Putamen (tissue), 1 donor: Measurements from ENCODE around the gene TMEM209.
A peak's percentile ranks its signal among the peaks of the same experiment; 100 is the strongest.
"Not testable (repeated sequence)": the region's sequence is repeated elsewhere in the genome, so short reads cannot be mapped to it uniquely, and the experiment has no call there.

Experiments used
- DNase-seq: peaks from one replicate; pipeline ENCODE4 v3.0.0-alpha.2; 2016; ENCODE audit warnings: low spot score

Gene TMEM209

GRCh38 chr7:130205084-130205947 is at the start of gene TMEM209:
TSS of gene TMEM209 (minus strand) at chr7:130205406. CDS start at chr7:130205375, 31 bp downstream.
- DNase-seq = peak; percentile 94

GRCh38 chr7:130254555-130254954 is 49.3 kb upstream of the TMEM209 start:
- no peak for DNase-seq

GRCh38 chr7:130249626-130250025 is 44.4 kb upstream of the TMEM209 start:
- DNase-seq = not testable (repeated sequence)

- DNase-seq = not testable (repeated sequence)
These were observed 43.6 kb upstream of the TMEM209 start for GRCh38 chr7:130248842-130249241.

GRCh38 chr7:130246491-130246890 is 41.3 kb upstream of the TMEM209 start:
- DNase-seq = not testable (repeated sequence)

- DNase-seq = not testable (repeated sequence)
These were observed 38.3 kb upstream of the TMEM209 start for GRCh38 chr7:130243486-130243885.

- peak; percentile 50 for DNase-seq
These were observed 37.2 kb upstream of the TMEM209 start for GRCh38 chr7:130242198-130243014.

GRCh38 chr7:130240240-130240639 is 35.0 kb upstream of the TMEM209 start:
- DNase-seq = no peak

GRCh38 chr7:130236361-130236760 is 31.2 kb upstream of the TMEM209 start:
- DNase-seq = not testable (repeated sequence)

GRCh38 chr7:130234078-130234477 is 28.9 kb upstream of the TMEM209 start:
- DNase-seq = no peak

- no peak for DNase-seq
These were observed 27.0 kb upstream of the TMEM209 start for GRCh38 chr7:130232209-130232608.

GRCh38 chr7:130231792-130232191 is 26.6 kb upstream of the TMEM209 start:
- peak; percentile 24 for DNase-seq

- not testable (repeated sequence) for DNase-seq
These were observed 24.8 kb upstream of the TMEM209 start for GRCh38 chr7:130229981-130230380.

GRCh38 chr7:130228840-130229502 is 23.8 kb upstream of the TMEM209 start:
- DNase-seq = no peak

GRCh38 chr7:130227883-130228575 is 22.8 kb upstream of the TMEM209 start:
- DNase-seq = peak; percentile 58

GRCh38 chr7:130226333-130226732 is 21.1 kb upstream of the TMEM209 start:
- no peak for DNase-seq

- not testable (repeated sequence) for DNase-seq
These were observed 19.7 kb upstream of the TMEM209 start for GRCh38 chr7:130224923-130225322.

- DNase-seq = no peak
These were observed 19.0 kb upstream of the TMEM209 start for GRCh38 chr7:130224210-130224609.

- no peak for DNase-seq
These were observed 18.4 kb upstream of the TMEM209 start for GRCh38 chr7:130223646-130224045.

GRCh38 chr7:130221746-130222145 is 16.5 kb upstream of the TMEM209 start:
- no peak for DNase-seq

GRCh38 chr7:130219871-130220270 is 14.7 kb upstream of the TMEM209 start:
- DNase-seq = no peak
